Measurements from ENCODE around the gene CCDC57.

CCDC57 gene

DNA sequence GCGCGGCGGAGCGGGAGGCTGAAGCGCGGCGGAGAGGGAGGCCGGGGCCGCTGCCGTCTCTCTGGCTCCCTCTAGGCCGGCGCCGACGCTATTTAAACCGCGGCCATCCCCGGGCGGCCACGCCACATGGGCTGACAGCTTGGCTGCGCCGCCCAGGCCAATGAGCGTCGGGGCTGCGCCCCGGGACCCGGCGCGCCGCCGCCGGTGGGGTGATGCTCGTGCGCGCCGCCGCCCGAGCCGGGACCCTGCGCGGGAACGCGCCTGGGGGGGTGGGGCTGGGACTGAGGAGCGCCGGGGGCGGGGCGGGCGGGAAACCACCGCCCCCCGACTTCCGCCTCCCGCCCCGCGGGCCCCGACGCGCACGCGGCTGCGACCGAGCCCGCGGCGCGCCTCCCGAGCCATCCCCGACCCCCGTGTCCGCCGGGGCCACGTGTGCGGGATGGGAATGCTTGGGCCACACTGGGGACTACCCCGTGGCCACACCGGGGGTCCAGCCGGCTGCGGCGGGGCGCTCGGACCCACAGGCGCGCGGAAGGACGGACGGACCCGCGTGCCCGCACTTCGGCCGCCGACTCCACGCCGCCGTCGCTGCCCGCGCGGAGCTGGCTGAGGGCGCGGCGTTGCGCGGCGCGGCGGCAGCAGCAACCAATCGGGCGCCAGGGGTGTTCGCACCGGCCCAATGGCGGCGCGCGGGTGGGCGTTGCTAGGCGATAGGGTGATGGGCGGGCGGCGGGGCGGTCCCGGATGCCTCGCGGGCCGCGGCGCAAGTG is 114.3 kb downstream of the CCDC57 start, which contains the start of gene FASN:
Gene FASN (minus strand): TSS at position 68 of the 770 bp plus-strand sequence. CDS start 1,791 bp downstream, outside the sequence.
- in situ Hi-C loops (cut with HindIII; ENCODE audit: low sequenced_read_pairs) = no loop called here

GRCh38 chr17:82097919-82098168 is 114.8 kb downstream of the CCDC57 start:
- in situ Hi-C loops (cut with HindIII; ENCODE audit: low sequenced_read_pairs) = no loop called here

DNA sequence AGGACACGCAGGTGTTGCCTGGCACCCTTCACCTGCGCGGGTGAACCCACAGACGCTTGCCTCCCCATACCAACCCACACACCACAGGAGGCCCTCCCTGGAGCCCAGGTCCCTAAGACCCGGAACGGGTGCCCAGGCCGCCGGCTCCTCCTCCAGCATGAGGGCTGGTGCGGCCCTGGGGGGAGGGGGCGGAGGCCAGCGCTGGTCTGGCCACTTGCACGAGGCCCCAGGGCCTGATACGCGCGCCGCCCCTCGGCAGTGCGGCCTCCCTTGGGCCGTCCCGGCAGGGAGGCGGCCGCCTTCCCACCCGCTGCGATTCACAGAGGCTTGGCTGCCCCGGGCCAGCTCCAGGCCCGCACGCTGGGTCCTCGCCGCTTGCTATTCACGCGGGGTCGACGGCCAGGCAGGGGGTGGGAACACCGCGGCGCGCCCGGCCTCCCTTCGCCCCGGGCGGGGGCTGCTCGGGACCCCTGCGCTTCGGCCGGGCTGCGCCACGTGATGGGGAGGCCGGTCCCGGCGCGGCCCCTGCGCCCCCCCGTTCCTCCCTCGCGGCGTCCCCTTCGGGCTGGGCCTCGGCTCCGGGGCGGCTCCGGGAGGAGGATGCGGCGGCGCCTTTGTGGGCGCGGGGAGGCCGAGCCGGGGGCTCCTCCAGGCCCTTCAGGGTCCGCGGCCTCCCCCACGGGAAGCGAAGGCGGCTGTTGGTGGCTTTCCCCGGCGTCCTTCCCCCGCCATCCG is 115.3 kb downstream of the CCDC57 start:
- in situ Hi-C loops (cut with HindIII; ENCODE audit: low sequenced_read_pairs) = no loop called here

DNA sequence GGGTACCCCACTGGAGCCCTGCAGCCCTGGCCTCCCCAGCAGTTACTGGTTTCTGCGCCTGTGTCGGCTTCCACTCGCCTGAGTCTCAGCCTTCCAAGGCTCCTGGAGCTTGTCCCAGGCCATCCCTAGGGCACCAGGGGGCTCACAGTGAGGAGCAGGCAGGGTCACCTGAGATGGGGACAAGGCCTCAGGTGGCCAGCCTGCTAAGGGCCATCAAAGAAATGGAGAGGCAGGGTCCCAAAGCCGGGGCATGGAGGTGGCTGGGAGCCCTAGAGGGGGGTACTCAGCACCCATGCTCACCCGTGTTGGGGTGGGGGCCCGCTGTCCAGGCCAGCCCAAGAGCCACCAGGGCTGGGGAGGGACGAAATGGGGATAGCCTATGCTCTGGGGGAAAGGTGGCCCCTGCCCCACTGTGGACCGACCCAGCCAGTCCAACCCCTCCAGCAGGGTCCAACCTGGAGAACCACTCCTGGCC is 115.9 kb downstream of the CCDC57 start:
- in situ Hi-C loops (cut with HindIII; ENCODE audit: low sequenced_read_pairs) = no loop called here

DNA sequence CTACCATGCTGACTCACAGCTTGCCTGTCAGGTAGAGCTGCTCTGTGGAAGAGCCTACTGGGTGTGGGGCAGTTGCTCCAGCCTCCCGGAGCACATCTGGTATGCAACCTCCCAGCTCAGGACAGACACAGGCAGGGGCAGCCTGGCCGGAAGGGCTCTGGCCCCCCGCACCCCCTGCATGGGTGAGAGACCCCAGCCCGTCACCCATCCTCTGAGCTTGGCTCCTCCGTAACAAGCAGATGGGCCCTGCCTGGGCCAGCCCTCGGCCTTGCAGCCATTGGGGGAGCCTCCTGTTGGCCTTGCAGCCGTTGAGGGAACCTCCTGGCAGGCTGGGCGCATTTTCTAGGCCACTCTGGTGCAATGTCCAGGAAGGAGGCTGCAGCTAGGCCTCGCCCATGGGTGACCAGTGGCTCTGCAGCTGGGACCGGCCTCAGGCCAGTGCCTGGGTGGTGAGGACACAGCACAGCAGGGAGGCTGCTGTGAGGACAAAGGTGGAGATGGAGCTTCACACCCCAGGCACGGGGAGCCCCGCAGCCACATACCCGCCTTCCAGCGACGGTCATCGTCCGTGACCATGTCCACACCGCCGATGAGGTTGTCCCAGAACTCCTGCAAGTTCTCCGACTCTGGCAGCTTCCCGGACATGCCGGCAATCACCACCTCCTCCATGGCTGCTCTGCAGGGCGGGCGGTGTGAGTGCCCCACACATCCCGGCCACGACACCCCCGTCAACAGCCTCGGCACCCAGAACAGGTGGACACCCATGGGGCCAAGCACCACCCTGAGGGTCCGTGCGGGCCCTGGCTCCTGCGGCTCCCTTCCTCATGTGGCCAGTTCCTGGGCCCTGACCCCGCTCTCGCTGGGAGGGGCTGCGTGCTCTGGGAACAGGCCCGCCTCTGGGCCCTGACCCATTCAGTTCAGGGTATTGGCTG is 116.6 kb downstream of the CCDC57 start:
- in situ Hi-C loops (cut with HindIII; ENCODE audit: low sequenced_read_pairs) = no loop called here

DNA sequence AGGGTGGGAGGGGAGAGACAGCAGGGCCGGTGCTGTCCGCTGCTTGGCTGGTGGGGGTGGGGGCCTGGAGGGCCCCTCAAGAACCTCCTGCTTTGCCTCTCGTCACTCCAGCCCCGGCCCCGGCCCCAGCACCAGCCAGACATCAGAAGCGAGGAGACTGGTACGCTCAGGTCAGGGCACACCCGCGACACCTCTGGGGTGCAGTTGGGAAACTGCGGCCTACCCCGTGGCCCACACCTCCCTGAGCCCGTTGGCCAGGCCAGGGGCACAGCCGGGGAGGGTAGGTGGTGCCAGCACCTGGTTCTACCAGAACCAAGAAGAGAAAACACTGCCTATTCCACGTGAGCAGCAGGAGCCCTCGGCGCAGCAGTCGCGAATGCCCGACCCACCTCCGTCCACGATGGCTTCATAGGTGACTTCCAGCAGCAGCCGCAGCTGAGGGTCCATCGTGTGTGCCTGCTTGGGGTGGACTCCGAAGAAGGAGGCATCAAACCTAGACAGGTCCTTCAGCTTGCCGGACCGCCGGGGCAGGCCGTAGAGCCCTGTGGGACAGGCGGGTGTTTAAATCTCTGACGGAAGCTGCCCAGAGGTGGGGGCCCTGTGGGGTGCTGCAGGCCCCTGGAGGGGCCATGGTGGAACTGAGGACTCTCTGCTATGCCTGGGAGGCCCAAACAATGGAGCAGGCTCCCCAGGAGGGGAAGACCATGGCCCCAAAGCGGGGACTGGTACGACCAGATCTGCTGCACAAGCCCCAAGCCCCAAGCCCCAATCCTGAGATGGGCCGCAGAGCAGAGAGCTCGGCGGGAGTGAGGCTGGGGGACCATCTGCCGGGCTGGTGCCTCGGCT is 117.5 kb downstream of the CCDC57 start:
- in situ Hi-C loops (cut with HindIII; ENCODE audit: low sequenced_read_pairs) = no loop called here

- in situ Hi-C loops (cut with HindIII; ENCODE audit: low sequenced_read_pairs) = no loop called here
Observed at GRCh38 chr17:82092995-82093751, 119.5 kb downstream of the CCDC57 start.

DNA sequence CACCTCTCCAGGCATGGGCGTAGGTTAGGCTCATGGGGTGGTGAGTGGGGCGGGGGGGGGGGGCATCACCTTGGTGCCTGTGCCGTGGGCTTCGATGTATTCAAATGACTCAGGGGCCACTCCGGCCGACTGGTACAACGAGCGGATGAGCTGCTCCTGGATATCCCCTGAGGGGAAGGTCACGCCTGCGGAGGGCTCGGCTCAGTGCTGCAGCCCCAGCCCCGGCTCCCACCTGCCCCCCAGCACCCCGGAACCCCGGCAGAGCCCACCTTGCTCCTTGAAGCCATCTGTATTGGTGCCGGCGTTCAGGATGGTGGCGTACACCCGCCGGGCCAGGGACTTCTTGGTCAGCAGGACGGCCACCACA is 120.0 kb downstream of the CCDC57 start:
- in situ Hi-C loops (cut with HindIII; ENCODE audit: low sequenced_read_pairs) = no loop called here

DNA sequence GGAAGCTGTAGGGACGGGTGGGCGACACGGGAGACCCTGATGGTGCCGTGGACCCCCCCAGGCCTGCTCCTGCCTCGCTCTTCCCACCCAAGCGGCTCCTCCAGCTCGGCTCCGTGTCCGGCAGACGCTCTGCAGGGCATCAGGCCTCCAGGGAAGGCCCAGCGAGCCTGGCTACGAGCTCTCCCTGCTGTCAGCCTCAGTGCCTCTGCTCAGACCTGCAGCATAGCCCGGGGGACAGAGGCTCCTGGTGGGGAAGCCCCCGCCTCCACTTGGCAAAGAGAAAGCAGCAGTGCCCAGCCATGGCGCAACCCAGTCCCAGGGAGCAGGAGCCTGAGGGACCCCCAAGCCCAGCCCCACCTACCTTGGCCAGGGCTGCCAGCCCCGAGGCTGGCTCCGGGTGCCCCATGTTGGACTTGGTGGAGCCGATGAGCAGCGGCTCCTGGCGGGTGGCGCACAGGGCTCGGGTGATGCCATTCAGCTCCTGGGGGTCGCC is 120.5 kb downstream of the CCDC57 start:
- in situ Hi-C loops (cut with HindIII; ENCODE audit: low sequenced_read_pairs) = no loop called here

DNA sequence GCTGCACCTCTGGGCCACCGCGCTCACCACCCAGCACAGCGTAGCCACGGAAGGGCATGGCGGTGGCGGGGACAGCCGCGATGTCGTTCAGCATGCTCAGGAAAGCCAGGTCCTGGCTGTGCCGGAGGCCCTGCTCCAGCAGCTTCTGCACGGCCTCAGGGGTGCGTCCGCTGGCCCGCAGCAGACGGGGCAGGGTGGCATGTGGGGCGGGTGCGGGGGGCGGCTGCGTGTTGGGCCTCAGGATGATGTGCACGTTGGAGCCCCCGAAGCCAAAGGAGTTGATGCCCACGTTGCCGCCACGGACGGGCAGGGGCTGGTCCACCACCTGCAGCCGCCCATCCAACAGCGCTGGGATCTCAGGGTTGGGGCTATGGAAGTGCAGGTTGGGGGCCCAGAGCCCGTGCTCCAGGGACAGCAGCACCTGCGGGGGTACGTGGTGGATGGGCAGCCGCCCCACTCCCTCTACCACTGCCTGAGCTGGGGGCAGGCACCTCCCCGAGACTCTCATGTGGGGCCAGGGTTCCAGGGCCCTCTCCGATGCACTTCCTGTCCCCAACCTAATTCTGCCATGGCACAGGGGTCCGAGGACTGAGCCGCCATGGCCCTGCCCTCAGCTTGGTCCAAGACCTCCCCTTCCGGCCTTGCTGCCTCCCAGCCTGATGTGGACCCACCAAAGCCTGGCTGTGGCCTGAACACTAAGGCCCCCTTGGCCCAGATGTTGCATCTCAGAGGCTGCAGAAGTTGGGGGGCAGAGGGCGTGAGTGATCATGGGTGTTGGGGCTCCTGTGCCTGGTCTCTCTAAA is 121.2 kb downstream of the CCDC57 start:
- in situ Hi-C loops (cut with HindIII; ENCODE audit: low sequenced_read_pairs) = no loop called here

- in situ Hi-C loops (cut with HindIII; ENCODE audit: low sequenced_read_pairs) = no loop called here
Observed at GRCh38 chr17:82090549-82091263, 121.9 kb downstream of the CCDC57 start.

- in situ Hi-C loops (cut with HindIII; ENCODE audit: low sequenced_read_pairs) = no loop called here
Observed at GRCh38 chr17:82089723-82090548, 122.7 kb downstream of the CCDC57 start.

GRCh38 chr17:82088838-82089722 is 123.6 kb downstream of the CCDC57 start:
- in situ Hi-C loops (cut with HindIII; ENCODE audit: low sequenced_read_pairs) = no loop called here

- in situ Hi-C loops (cut with HindIII; ENCODE audit: low sequenced_read_pairs) = no loop called here
Observed at GRCh38 chr17:82087961-82088837, 124.4 kb downstream of the CCDC57 start.
